HEK293 (cell line): ENCODE measurements around the gene SEC23B.
A peak's percentile ranks its signal among the peaks of the same experiment; 100 is the strongest.

Experiments
- KLF9 ChIP-seq: fragments of 450-650 bp; formaldehyde crosslinking; IDR thresholded peaks from 2 replicates; pipeline ENCODE4 v1.5.1; 2016; ENCODE audit warnings: missing biosample characterization, missing genetic modification characterization, low read depth
- MYNN ChIP-seq: fragments of 450-650 bp; formaldehyde crosslinking; IDR thresholded peaks from 2 replicates; pipeline ENCODE4 v1.5.1; 2016; ENCODE audit warnings: missing biosample characterization, missing genetic modification characterization, borderline replicate concordance
- SP7 ChIP-seq: fragments of 450-650 bp; formaldehyde crosslinking; IDR thresholded peaks from 2 replicates; pipeline ENCODE4 v1.5.1; 2016; ENCODE audit warnings: missing biosample characterization, missing genetic modification characterization
- ZBTB20 ChIP-seq: fragments of 450-650 bp; formaldehyde crosslinking; IDR thresholded peaks from 2 replicates; pipeline ENCODE4 v1.5.1; 2016; ENCODE audit warnings: missing biosample characterization, missing genetic modification characterization
- ZBTB48 ChIP-seq: fragments of 450-650 bp; formaldehyde crosslinking; IDR thresholded peaks from 2 replicates; pipeline ENCODE4 v1.5.1; 2016; ENCODE audit warnings: missing biosample characterization, missing genetic modification characterization
- ZBTB8A ChIP-seq: fragments of 450-650 bp; formaldehyde crosslinking; IDR thresholded peaks from 2 replicates; pipeline ENCODE4 v1.5.1; 2016; ENCODE audit warnings: missing biosample characterization, missing genetic modification characterization
- ZFHX2 ChIP-seq: fragments of 450-650 bp; formaldehyde crosslinking; conservative IDR thresholded peaks from 2 replicates; pipeline ENCODE4 v1.5.1; 2016; ENCODE audit warnings: missing biosample characterization, missing genetic modification characterization
- ZNF155 ChIP-seq: fragments of 450-650 bp; formaldehyde crosslinking; IDR thresholded peaks from 2 replicates; pipeline ENCODE4 v1.5.1; 2016; ENCODE audit warnings: missing biosample characterization, missing genetic modification characterization
- ZNF248 ChIP-seq: fragments of 450-650 bp; formaldehyde crosslinking; IDR thresholded peaks from 2 replicates; pipeline ENCODE4 v1.5.1; 2017; ENCODE audit warnings: missing biosample characterization, missing genetic modification characterization
- ZNF302 ChIP-seq: fragments of 450-650 bp; formaldehyde crosslinking; IDR thresholded peaks from 2 replicates; pipeline ENCODE4 v1.5.1; 2016; ENCODE audit warnings: missing biosample characterization, missing genetic modification characterization, low read depth
- ZNF366 ChIP-seq: fragments of 450-650 bp; formaldehyde crosslinking; conservative IDR thresholded peaks from 2 replicates; pipeline ENCODE4 v1.5.1; 2016; ENCODE audit warnings: missing biosample characterization, missing genetic modification characterization
- ZNF37A ChIP-seq: fragments of 450-650 bp; IDR thresholded peaks from 2 replicates; pipeline ENCODE4 v1.5.1; 2018; ENCODE audit warnings: missing biosample characterization, missing genetic modification characterization
- ZNF433 ChIP-seq: fragments of 450-650 bp; formaldehyde crosslinking; IDR thresholded peaks from 2 replicates; pipeline ENCODE4 v1.5.1; 2016; ENCODE audit warnings: missing biosample characterization, missing genetic modification characterization, low read depth
- ZNF621 ChIP-seq: fragments of 450-650 bp; formaldehyde crosslinking; IDR thresholded peaks from 2 replicates; pipeline ENCODE4 v1.5.1; 2017; ENCODE audit warnings: missing biosample characterization, missing genetic modification characterization
- ZNF658 ChIP-seq: fragments of 450-650 bp; formaldehyde crosslinking; IDR thresholded peaks from 2 replicates; pipeline ENCODE4; 2016; ENCODE audit warnings: missing biosample characterization, missing genetic modification characterization
- ZNF76 ChIP-seq: fragments of 450-650 bp; formaldehyde crosslinking; IDR thresholded peaks from 2 replicates; pipeline ENCODE4; 2016; ENCODE audit warnings: low read depth, missing biosample characterization, missing genetic modification characterization, borderline replicate concordance
- ZSCAN23 ChIP-seq: fragments of 450-650 bp; formaldehyde crosslinking; IDR thresholded peaks from 2 replicates; pipeline ENCODE4 v1.5.1; 2016; ENCODE audit warnings: missing biosample characterization, missing genetic modification characterization
- TF ChIP-seq, protein P1 (sequence below): fragments of 450-650 bp; formaldehyde crosslinking; conservative IDR thresholded peaks from 2 replicates; pipeline ENCODE4 v1.5.1; 2016; ENCODE audit warnings: low read depth, missing biosample characterization, missing genetic modification characterization
- TF ChIP-seq, protein P2 (sequence below): fragments of 450-650 bp; formaldehyde crosslinking; IDR thresholded peaks from 2 replicates; pipeline ENCODE4 v1.5.1; 2017; ENCODE audit warnings: missing biosample characterization, missing genetic modification characterization
- TF ChIP-seq, protein P3 (sequence below): fragments of 450-650 bp; formaldehyde crosslinking; IDR thresholded peaks from 2 replicates; pipeline ENCODE4 v1.5.1; 2016; ENCODE audit warnings: missing biosample characterization, missing genetic modification characterization
- TF ChIP-seq, protein P4 (sequence below): fragments of 450-650 bp; formaldehyde crosslinking; IDR thresholded peaks from 2 replicates; pipeline ENCODE4 v1.5.1; 2017; ENCODE audit warnings: missing biosample characterization, missing genetic modification characterization
- TF ChIP-seq, protein P5 (sequence below): fragments of 450-650 bp; formaldehyde crosslinking; IDR thresholded peaks from 2 replicates; pipeline ENCODE4 v1.5.1; 2017; ENCODE audit warnings: missing biosample characterization, missing genetic modification characterization
- TF ChIP-seq, protein P6 (sequence below): fragments of 450-650 bp; formaldehyde crosslinking; IDR thresholded peaks from 2 replicates; pipeline ENCODE4 v1.5.1; 2016; ENCODE audit warnings: missing biosample characterization, missing genetic modification characterization
- TF ChIP-seq, protein P7 (sequence below): fragments of 450-650 bp; formaldehyde crosslinking; IDR thresholded peaks from 2 replicates; pipeline ENCODE4 v1.5.1; 2016; ENCODE audit warnings: missing biosample characterization, missing genetic modification characterization
- TF ChIP-seq, protein P8 (sequence below): fragments of 450-650 bp; formaldehyde crosslinking; optimal IDR thresholded peaks from 2 replicates; pipeline ENCODE3; 2016; ENCODE audit warnings: missing biosample characterization, mild to moderate bottlenecking, missing genetic modification characterization

The SEC23B gene

DNA sequence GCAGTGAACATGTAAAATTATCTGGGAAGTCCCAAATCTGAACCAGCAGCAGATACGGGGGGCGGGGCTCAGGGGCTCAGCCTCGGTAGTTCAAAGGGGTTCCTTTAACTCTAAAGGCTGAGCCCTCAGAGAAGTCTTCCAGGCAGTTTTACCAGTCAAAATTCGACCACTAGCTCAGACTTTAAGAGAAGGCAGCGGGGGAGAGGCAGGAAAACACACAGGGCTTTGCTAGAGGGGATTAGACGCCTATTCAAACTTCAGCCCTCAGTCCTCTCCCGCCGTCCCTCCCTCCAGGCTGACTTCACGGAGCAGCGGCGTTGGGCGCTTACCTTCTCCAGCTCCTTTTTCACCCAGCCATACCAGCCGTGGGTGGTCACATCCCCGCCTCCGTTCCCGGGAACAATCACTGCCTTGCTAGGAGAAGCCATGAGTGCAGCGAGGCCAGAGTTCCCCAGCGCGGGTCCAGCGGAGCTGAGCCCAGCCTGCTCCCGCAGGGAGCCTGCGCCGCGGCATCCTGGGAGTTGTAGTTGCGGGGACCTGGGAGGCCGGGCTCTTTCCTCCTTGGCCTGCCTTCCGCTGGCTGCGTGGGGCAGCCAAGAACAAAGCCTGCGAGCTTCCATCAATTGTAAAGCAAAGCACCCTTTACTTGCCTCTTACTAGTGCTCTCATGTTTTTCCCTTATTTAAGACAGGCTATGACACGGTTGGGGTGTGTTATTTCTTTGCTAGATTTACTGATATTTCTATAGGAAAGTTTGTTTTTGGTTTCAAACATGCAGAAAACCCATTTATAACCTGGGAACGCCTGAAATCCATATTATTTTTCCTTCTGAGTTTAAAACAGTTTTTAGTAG is 10.8 kb upstream of the SEC23B start, which contains the start of gene RBBP9 (continued):
- TF ChIP-seq, protein P1, sequence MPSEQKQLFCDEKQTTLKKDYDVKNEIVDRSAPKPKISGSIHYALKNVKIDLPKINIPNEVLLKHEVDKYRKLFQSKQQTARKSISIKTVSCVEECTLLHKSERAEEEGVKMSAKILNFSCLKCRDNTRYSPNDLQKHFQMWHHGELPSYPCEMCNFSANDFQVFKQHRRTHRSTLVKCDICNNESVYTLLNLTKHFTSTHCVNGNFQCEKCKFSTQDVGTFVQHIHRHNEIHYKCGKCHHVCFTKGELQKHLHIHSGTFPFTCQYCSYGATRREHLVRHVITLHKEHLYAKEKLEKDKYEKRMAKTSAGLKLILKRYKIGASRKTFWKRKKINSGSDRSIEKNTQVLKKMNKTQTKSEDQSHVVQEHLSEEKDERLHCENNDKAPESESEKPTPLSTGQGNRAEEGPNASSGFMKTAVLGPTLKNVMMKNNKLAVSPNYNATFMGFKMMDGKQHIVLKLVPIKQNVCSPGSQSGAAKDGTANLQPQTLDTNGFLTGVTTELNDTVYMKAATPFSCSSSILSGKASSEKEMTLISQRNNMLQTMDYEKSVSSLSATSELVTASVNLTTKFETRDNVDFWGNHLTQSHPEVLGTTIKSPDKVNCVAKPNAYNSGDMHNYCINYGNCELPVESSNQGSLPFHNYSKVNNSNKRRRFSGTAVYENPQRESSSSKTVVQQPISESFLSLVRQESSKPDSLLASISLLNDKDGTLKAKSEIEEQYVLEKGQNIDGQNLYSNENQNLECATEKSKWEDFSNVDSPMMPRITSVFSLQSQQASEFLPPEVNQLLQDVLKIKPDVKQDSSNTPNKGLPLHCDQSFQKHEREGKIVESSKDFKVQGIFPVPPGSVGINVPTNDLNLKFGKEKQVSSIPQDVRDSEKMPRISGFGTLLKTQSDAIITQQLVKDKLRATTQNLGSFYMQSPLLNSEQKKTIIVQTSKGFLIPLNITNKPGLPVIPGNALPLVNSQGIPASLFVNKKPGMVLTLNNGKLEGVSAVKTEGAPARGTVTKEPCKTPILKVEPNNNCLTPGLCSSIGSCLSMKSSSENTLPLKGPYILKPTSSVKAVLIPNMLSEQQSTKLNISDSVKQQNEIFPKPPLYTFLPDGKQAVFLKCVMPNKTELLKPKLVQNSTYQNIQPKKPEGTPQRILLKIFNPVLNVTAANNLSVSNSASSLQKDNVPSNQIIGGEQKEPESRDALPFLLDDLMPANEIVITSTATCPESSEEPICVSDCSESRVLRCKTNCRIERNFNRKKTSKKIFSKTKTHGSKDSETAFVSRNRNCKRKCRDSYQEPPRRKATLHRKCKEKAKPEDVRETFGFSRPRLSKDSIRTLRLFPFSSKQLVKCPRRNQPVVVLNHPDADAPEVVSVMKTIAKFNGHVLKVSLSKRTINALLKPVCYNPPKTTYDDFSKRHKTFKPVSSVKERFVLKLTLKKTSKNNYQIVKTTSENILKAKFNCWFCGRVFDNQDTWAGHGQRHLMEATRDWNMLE (tag by site-specific recombination) = peak; percentile 67; the same call in 1 of the 2 replicates
- no peak for TF ChIP-seq ZNF155 (tag by site-specific recombination)
- peak; percentile 97 for TF ChIP-seq ZNF76 (tag by site-specific recombination)
- TF ChIP-seq ZSCAN23 (tag by site-specific recombination) = no peak
- TF ChIP-seq, protein P2, sequence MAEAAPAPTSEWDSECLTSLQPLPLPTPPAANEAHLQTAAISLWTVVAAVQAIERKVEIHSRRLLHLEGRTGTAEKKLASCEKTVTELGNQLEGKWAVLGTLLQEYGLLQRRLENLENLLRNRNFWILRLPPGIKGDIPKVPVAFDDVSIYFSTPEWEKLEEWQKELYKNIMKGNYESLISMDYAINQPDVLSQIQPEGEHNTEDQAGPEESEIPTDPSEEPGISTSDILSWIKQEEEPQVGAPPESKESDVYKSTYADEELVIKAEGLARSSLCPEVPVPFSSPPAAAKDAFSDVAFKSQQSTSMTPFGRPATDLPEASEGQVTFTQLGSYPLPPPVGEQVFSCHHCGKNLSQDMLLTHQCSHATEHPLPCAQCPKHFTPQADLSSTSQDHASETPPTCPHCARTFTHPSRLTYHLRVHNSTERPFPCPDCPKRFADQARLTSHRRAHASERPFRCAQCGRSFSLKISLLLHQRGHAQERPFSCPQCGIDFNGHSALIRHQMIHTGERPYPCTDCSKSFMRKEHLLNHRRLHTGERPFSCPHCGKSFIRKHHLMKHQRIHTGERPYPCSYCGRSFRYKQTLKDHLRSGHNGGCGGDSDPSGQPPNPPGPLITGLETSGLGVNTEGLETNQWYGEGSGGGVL (tag by site-specific recombination) = peak; percentile 39; the same call in 1 of the 2 replicates
- TF ChIP-seq ZNF37A (tag by site-specific recombination) = no peak
- TF ChIP-seq, protein P3, sequence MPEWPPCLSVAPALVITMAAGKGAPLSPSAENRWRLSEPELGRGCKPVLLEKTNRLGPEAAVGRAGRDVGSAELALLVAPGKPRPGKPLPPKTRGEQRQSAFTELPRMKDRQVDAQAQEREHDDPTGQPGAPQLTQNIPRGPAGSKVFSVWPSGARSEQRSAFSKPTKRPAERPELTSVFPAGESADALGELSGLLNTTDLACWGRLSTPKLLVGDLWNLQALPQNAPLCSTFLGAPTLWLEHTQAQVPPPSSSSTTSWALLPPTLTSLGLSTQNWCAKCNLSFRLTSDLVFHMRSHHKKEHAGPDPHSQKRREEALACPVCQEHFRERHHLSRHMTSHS (tag by site-specific recombination) = no peak
- no peak for TF ChIP-seq MYNN
- TF ChIP-seq ZNF658 (tag by site-specific recombination) = no peak
- peak; percentile 41 for TF ChIP-seq ZNF366 (tag by site-specific recombination)
- TF ChIP-seq, protein P4, sequence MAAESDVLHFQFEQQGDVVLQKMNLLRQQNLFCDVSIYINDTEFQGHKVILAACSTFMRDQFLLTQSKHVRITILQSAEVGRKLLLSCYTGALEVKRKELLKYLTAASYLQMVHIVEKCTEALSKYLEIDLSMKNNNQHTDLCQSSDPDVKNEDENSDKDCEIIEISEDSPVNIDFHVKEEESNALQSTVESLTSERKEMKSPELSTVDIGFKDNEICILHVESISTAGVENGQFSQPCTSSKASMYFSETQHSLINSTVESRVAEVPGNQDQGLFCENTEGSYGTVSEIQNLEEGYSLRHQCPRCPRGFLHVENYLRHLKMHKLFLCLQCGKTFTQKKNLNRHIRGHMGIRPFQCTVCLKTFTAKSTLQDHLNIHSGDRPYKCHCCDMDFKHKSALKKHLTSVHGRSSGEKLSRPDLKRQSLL = peak; percentile 53; the same call in 1 of the 2 replicates
- no peak for TF ChIP-seq ZNF248 (tag by site-specific recombination)
- TF ChIP-seq, protein P5, sequence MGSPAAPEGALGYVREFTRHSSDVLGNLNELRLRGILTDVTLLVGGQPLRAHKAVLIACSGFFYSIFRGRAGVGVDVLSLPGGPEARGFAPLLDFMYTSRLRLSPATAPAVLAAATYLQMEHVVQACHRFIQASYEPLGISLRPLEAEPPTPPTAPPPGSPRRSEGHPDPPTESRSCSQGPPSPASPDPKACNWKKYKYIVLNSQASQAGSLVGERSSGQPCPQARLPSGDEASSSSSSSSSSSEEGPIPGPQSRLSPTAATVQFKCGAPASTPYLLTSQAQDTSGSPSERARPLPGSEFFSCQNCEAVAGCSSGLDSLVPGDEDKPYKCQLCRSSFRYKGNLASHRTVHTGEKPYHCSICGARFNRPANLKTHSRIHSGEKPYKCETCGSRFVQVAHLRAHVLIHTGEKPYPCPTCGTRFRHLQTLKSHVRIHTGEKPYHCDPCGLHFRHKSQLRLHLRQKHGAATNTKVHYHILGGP (tag by site-specific recombination) = no peak
- TF ChIP-seq, protein P6, sequence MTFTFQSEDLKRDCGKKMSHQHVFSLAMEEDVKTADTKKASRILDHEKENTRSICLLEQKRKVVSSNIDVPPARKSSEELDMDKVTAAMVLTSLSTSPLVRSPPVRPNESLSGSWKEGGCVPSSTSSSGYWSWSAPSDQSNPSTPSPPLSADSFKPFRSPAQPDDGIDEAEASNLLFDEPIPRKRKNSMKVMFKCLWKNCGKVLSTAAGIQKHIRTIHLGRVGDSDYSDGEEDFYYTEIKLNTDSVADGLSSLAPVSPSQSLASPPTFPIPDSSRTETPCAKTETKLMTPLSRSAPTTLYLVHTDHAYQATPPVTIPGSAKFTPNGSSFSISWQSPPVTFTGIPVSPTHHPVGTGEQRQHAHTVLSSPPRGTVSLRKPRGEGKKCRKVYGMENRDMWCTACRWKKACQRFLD (tag by site-specific recombination) = no peak
- TF ChIP-seq ZNF433 (tag by site-specific recombination) = no peak
- no peak for TF ChIP-seq ZNF302 (tag by site-specific recombination)
- TF ChIP-seq, protein P7, sequence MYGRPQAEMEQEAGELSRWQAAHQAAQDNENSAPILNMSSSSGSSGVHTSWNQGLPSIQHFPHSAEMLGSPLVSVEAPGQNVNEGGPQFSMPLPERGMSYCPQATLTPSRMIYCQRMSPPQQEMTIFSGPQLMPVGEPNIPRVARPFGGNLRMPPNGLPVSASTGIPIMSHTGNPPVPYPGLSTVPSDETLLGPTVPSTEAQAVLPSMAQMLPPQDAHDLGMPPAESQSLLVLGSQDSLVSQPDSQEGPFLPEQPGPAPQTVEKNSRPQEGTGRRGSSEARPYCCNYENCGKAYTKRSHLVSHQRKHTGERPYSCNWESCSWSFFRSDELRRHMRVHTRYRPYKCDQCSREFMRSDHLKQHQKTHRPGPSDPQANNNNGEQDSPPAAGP (tag by site-specific recombination) = peak; percentile 51; the same call in 1 of the 2 replicates
- peak; percentile 82 for TF ChIP-seq SP7 (tag by site-specific recombination)
- peak; percentile 76 for TF ChIP-seq ZBTB48 (tag by site-specific recombination)
- TF ChIP-seq ZBTB8A = peak; percentile 93
- peak; percentile 94 for TF ChIP-seq ZFHX2 (tag by site-specific recombination)
- TF ChIP-seq, protein P8, sequence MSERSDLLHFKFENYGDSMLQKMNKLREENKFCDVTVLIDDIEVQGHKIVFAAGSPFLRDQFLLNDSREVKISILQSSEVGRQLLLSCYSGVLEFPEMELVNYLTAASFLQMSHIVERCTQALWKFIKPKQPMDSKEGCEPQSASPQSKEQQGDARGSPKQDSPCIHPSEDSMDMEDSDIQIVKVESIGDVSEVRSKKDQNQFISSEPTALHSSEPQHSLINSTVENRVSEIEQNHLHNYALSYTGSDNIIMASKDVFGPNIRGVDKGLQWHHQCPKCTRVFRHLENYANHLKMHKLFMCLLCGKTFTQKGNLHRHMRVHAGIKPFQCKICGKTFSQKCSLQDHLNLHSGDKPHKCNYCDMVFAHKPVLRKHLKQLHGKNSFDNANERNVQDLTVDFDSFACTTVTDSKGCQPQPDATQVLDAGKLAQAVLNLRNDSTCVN (tag by site-specific recombination) = peak; percentile 88
- no peak for TF ChIP-seq ZNF621 (tag by site-specific recombination)
- peak; percentile 97 for TF ChIP-seq ZBTB20 (tag by site-specific recombination)
- peak; percentile 74 for TF ChIP-seq KLF9 (tag by site-specific recombination)
